Ovary (tissue), 9 donors: Measurements from ENCODE around the gene ABI3BP. TPM values are rescaled to one million over a fixed set of nuclear protein-coding genes. Genes with fewer than 3 reads are reported as not detected.

Source experiments
- DNase-seq, 5 donors: peaks; one replicate each; pipeline ENCODE4 v3.0.0-alpha.2; 2019 to 2020
- H3K27ac ChIP-seq, 2 donors: fragments of 200-600 bp; one replicate each; pipeline versions ENCODE4 v1.5.1 to v1.8.0; 2019 to 2022
- H3K27me3 ChIP-seq: fragments of 200-600 bp; one replicate; pipeline ENCODE4 v1.8.0; 2022
- H3K36me3 ChIP-seq: fragments of 200-600 bp; sonication (generic); one replicate; pipeline ENCODE4 v1.5.1; 2019
- H3K4me1 ChIP-seq: one replicate; pipeline ENCODE4 v1.8.1; 2013; ENCODE audit warnings: mild to moderate bottlenecking, moderate library complexity; ENCODE audit not compliant: insufficient read depth
- H3K4me3 ChIP-seq: fragments of 200-600 bp; sonication (generic); one replicate; pipeline ENCODE4 v1.5.1; 2017
- H3K9me3 ChIP-seq, 2 donors: fragments of 200-600 bp in 1 of 2; sonication (generic) in 1 of 2; one replicate each; pipeline versions ENCODE4 v1.5.1 to v1.8.1; 2013 to 2019; ENCODE audit warnings: mild to moderate bottlenecking in 1 of 2, moderate library complexity in 1 of 2
- CTCF ChIP-seq, 3 donors: fragments of 450-650 bp in 2 of 3; fragments of 200-600 bp in 1 of 3; IDR thresholded peaks; one replicate each; pipeline versions ENCODE4 v1.5.1 to v1.8.0; 2016 to 2022; ENCODE audit warnings: antibody characterized with exemption in 3 of 3, mild to moderate bottlenecking in 1 of 3
- EP300 ChIP-seq: sonication (generic); formaldehyde crosslinking; IDR thresholded peaks from one replicate; pipeline ENCODE4 v1.6.1; 2017; ENCODE audit warnings: antibody characterized with exemption
- POLR2A ChIP-seq: fragments of 450-650 bp; IDR thresholded peaks from one replicate; pipeline ENCODE4 v1.6.1; 2017; ENCODE audit warnings: antibody characterized with exemption, mild to moderate bottlenecking, moderate library complexity
- WGBS, 3 donors: extraction: QIAGEN DNeasy Blood & Tissue Kit in 1 of 3; methylation state at CpG; one replicate each; pipeline versions ENCODE4 v1.1.5 to v1.1.7; 2013 to 2017; 5-methylcytosine and 5-hydroxymethylcytosine counted together
- intact Hi-C, 4 donors: fragments of 100-400 bp; cut with DNase I; formaldehyde crosslinking; loops; one replicate each; pipeline versions ENCODE4 v1.11.0 to v1.15.1; 2022 to 2023
- polyA plus RNA-seq, 2 donors: library from polyadenylated mRNA; stranded (reverse); fragments of 200-250 nt in 1 of 2; fragments of 350-450 nt in 1 of 2; fragmentation: Illumina TruSeq in 1 of 2; extraction: RNeasy Lipid Tissue Mini Kit (QIAGEN cat#74804) in 1 of 2; gene quantifications; one replicate each; pipeline ENCODE4 v1.2.3, GENCODE V29; 2013 to 2014
- total RNA-seq, 7 donors: library from RNA; depleted of rRNA in 2 of 7; stranded (reverse); fragments of >200 nt in 2 of 7; fragmentation: NEBNext Ultra II Directional in 3 of 7; extraction: Animal tissue kit (Norgen Biotek cat#: 25700) in 3 of 7; gene quantifications; one replicate each; pipeline versions ENCODE4 v1.1.0 to v1.2.4, GENCODE V29; 2016 to 2023
- donor health status: DM: no; HTN: no; CAD: no; lungs with moderate emphysema.
- donor health status: DM: no; HTN: no; CAD: no.
- donor health status: Bipolar disorder and iron deficiency.
- donor health status: DM: yes; HTN: yes; CAD: no.
- donor health status: DM: no; HTN: no; CAD: no.
- donor health status: DM: yes; HTN: yes; CAD: no.

The ABI3BP gene
- total and polyA plus RNA-seq, 9 donors: 31.1 to 229 (median 84.1) TPM

DNA sequence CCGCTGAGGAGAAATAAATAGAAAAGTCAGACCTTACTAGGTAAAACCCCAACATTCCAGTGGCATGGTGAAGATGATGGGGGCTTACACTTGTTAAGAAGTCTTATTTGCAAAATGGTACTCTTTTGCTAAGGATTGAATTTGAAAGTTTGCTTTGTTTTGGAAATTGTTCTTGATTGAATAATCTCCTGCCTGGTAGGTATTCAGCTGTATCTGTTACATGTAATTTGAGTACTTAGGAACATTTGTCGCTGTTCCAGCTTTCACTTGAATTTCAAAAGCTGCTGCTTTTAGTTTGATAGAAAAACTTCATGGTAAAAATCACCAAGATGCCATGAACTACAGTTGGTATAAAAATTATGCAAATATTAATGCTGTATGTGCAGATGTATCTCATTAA is 239.4 kb downstream of the ABI3BP start:
- Histone ChIP-seq H3K27me3 (no peaks in the 10 kb centered on the region), H3K36me3 (no peaks in the 10 kb centered on the region), H3K9me3 (no peaks in the 10 kb centered on the region), H3K4me3 (no peak overlapping the region), H3K27ac (no peak overlapping the region), H3K4me1 (no peaks in the 10 kb centered on the region)
- no peak for TF ChIP-seq POLR2A
- TF ChIP-seq CTCF (IDR thresholded peaks at IDR 0.05): no peak
- TF ChIP-seq EP300: no peak
- DNase-seq: no peak
- intact Hi-C loops: no loop called here
- 87 to 95% (median 89%) methylated on average over 2 of the region's 2 CpGs for WGBS, 3 donors

- no peaks in the 10 kb centered on the region for H3K36me3 ChIP-seq
- no peak overlapping the region for H3K4me3 ChIP-seq
- intact Hi-C loops: no loop called here
- TF ChIP-seq EP300 (no peak), CTCF (IDR thresholded peaks at IDR 0.05) (no peak), POLR2A (no peak)
- H3K9me3 ChIP-seq: no peaks in the 10 kb centered on the region
- H3K27me3 ChIP-seq: no peaks in the 10 kb centered on the region
- no peaks in the 10 kb centered on the region for H3K4me1 ChIP-seq
- 60 to 71% (median 70%) methylated on average over 2 of the region's 2 CpGs for WGBS, 3 donors
- H3K27ac ChIP-seq: no peak overlapping the region
- no peak for DNase-seq
Measured at GRCh38 chr3:100748967-100749366, 244.3 kb downstream of the ABI3BP start.

DNA sequence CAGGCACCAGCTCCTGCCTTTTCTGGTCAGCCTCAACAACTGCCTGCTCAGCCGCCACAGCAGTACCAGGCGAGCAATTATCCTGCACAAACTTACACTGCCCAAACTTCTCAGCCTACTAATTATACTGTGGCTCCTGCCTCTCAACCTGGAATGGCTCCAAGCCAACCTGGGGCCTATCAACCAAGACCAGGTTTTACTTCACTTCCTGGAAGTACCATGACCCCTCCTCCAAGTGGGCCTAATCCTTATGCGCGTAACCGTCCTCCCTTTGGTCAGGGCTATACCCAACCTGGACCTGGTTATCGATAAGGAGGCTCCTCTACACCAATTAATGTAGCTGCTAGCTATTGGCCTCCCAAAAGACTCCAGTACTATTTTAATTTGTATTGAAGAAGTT is 245.0 kb downstream of the ABI3BP start:
- Histone ChIP-seq H3K36me3 (no peaks in the 10 kb centered on the region), H3K27ac (no peak overlapping the region), H3K4me3 (no peak overlapping the region), H3K27me3 (no peaks in the 10 kb centered on the region), H3K4me1 (no peaks in the 10 kb centered on the region), H3K9me3 (no peaks in the 10 kb centered on the region)
- intact Hi-C loops: no loop called here
- DNase-seq: no peak
- no peak for TF ChIP-seq EP300
- TF ChIP-seq CTCF (IDR thresholded peaks at IDR 0.05): no peak
- no peak for TF ChIP-seq POLR2A
- 96 to 99% (median 98%) methylated on average over 6 of the region's 6 CpGs for WGBS, 3 donors

DNA sequence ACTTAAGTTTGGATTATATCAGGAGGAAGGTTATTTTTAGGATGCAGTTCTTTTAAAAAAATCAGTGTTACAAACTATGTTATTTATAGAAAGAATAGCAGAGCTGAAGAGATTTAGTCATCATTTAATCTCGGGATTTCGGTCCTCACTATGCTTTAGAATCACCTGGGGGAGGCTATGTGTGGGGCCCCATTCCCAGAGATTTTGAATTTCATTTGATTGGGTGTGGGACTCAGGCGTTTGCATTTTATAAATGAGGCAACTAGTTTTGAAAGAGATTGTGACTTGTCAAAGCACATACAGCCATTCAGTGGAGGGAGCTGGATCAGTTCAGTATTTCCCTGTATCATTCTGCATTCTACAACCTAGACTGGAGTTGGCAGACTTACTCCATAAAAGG is 247.1 kb downstream of the ABI3BP start:
- Histone ChIP-seq H3K27ac (no peak overlapping the region), H3K36me3 (no peaks in the 10 kb centered on the region), H3K9me3 (no peaks in the 10 kb centered on the region), H3K4me1 (no peaks in the 10 kb centered on the region), H3K4me3 (no peak overlapping the region), H3K27me3 (no peaks in the 10 kb centered on the region)
- intact Hi-C loops: no loop called here
- TF ChIP-seq CTCF (IDR thresholded peaks at IDR 0.05) (no peak), EP300 (no peak), POLR2A (no peak)
- WGBS, 3 donors: 61 to 72% (median 71%) methylated on average over 3 of the region's 3 CpGs
- no peak for DNase-seq

GRCh38 chr3:100745617-100746016 is 247.6 kb downstream of the ABI3BP start:
- Histone ChIP-seq H3K27ac (no peak overlapping the region), H3K27me3 (no peaks in the 10 kb centered on the region), H3K4me1 (no peaks in the 10 kb centered on the region), H3K36me3 (no peaks in the 10 kb centered on the region), H3K4me3 (no peak overlapping the region), H3K9me3 (no peaks in the 10 kb centered on the region)
- intact Hi-C loops: no loop called here
- no peak for TF ChIP-seq CTCF (IDR thresholded peaks at IDR 0.05)
- TF ChIP-seq EP300: no peak
- no peak for TF ChIP-seq POLR2A
- no peak for DNase-seq
